Activated naive CD8-positive, alpha-beta T cell treated with anti-CD3 and anti-CD28 coated beads, Interleukin-2, amount 50 U/mL, for 24 hours (primary cell): ENCODE data around the gene MRPL14.

Experiments
- ATAC-seq: fragments of 150-1000 bp; cut with Tn5 transposase; one replicate; pipeline ENCODE4 v1.10.0; 2021
- DNase-seq: peaks from one replicate; pipeline ENCODE4 v3.0.0; 2021
- H3K27ac Mint-ChIP-seq: one replicate; pipeline ENCODE4 v1.8.0; 2021; ENCODE audit warnings: mild to moderate bottlenecking, mixed read lengths
- H3K27me3 Mint-ChIP-seq: one replicate; pipeline ENCODE4 v1.8.0; 2021; ENCODE audit warnings: mixed read lengths
- H3K36me3 Mint-ChIP-seq: one replicate; pipeline ENCODE4 v1.8.0; 2021; ENCODE audit warnings: low read depth, mixed read lengths
- H3K4me1 Mint-ChIP-seq: one replicate; pipeline ENCODE4 v1.8.0; 2021; ENCODE audit warnings: mixed read lengths
- H3K4me3 Mint-ChIP-seq: one replicate; pipeline ENCODE4 v1.8.0; 2021; ENCODE audit warnings: mild to moderate bottlenecking, moderate library complexity, mixed read lengths
- H3K9me3 Mint-ChIP-seq: one replicate; pipeline ENCODE4 v1.8.0; 2021; ENCODE audit warnings: mixed read lengths

The MRPL14 gene

DNA sequence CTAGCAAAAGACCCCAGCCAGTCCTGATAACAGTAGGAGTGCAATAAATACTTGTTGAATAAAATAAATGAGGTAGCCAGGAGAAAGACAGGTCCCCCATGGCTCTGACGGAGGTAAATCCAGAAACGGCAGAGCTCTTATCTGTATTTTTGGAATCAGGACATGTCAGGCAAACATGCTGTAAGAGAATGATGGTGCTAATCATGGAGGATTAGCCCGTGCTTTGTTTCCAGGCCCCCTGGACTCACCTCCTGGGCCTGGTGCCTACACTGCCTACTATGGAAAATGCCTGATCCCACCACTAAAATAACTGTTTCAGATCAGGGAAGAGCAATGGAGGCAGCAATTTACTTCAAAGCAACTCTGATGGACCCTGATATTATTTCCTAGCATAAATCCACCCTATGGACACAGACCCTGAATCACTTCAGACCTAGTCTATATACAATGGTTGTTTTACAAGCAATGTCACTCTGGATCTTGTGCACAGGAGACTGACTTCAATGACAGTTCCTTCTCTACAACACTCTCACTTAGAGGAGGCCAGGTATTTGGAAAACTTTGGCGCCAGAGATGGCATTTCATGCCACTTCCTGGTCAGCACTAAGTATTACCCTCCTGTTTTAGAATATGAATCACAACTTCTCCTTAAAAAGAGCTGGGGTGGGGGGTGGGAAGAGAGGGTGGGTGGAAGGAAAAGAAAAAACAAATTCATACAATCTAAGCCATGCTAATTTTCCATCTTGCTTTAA is 6.4 kb downstream of the MRPL14 start:
- no peak for ATAC-seq
- H3K27me3 Mint-ChIP-seq: no peaks in the 10 kb centered on the region
- H3K4me3 Mint-ChIP-seq: no peak overlapping the region
- H3K4me1 Mint-ChIP-seq: peaks cover 87% of the 10 kb centered on the region
- no peaks in the 10 kb centered on the region for H3K9me3 Mint-ChIP-seq
- H3K36me3 Mint-ChIP-seq: peaks cover 19% of the 10 kb centered on the region
- DNase-seq: no peak
- H3K27ac Mint-ChIP-seq: no peak overlapping the region

DNA sequence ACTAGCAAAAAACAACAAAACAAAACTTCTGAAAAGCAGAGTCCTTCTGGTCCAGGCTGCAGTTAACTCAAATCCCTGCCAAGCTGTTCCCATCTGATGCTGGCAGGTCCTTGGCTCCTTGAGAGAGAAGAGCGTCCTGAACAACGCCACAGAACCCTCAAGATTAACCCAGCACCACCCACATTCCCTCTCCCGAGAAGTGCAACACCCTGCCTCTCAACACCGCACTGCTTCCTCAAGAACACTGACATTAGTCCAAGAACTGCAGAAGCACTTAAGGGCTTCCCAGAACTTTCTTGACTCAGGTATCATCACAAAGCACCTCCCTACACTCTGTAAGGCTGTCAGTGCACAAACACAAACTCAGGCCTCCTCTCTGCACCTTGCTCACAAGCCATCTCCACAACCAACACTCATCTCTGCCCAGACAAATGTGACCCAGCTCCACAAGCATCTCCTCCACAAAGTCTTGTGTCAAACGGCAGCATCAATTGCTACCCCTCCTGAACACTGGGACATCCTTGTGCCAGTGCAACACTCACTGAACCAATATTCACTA is 7.5 kb downstream of the MRPL14 start:
- no peak overlapping the region for H3K4me3 Mint-ChIP-seq
- DNase-seq (no peak), ATAC-seq (no peak)
- no peaks in the 10 kb centered on the region for H3K27me3 Mint-ChIP-seq
- H3K4me1 Mint-ChIP-seq: peaks cover 76% of the 10 kb centered on the region
- no peak overlapping the region for H3K27ac Mint-ChIP-seq
- H3K36me3 Mint-ChIP-seq: peaks cover 13% of the 10 kb centered on the region
- H3K9me3 Mint-ChIP-seq: no peaks in the 10 kb centered on the region

DNA sequence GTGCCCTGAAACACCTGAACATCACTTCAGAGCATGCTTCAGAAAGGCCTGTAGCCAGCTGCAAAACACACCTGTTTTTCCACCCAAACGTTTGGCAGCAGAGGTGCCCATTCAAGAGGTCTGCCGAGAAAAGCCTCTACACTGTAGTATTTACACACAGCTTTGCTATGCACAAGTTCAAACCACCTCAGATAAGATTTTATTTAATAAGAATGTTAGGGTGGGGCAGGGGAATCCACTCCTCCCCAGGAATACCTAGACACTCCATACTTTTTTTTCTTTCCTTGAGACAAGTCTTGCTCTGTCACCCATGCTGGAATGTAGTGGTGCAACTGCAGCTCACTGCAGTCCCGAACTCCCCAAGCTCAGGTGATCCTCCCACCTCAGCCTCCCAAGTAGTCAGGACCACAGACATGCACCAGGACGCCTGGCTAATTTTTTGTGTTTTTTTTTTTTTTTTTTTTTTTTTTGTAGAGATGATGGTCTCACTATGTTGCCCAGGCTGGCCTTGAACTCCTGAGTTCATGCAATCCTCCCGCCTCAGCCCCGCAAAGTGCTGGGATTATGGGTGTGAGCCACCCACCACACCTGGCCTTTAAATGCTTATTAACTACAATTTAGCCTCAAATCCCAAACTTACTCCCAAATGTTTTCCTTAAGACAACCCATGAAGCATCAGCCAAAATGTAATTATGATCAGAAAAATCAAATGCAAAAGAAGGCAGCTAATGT is 9.7 kb downstream of the MRPL14 start:
- no peak for DNase-seq
- Mint-ChIP-seq H3K27me3 (no peaks in the 10 kb centered on the region), H3K36me3 (peaks cover 17% of the 10 kb centered on the region), H3K4me3 (no peak overlapping the region), H3K27ac (no peak overlapping the region), H3K9me3 (no peaks in the 10 kb centered on the region), H3K4me1 (peaks cover 54% of the 10 kb centered on the region)
- no peak for ATAC-seq

DNA sequence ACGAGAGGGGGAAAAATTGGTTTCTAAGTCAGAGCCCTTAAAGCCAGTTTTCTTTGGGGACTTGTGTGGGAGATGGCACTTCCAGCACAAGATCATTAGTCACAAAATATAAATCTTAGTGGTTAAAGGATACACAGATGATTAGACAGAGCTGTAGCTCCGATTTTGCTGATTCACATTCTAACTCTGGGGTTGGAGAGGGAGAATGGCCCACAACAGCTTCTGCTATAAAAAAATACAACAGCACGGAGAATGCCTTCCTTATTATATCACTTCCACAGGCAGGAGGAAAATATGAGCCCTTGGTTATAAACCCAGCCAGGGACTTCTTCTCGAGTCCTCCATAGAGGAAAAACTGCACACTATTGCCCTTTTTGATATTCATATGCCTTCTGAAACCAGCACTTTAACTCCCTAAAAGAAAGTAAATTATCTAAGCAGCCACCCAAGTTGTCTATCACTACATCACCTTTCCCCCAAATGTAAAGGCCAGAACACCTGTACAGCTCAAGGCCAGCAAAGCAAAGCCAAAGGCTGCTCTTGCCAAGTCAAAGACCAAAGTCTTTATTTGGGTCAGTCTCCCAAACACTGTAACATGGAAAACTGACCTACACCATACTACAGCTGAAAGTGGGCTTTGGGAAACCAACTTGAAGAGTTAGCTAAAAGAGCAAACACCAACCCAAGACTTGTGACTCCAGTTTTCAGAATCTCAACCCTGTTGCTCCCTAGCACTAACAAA is 10.4 kb downstream of the MRPL14 start:
- DNase-seq (no peak), ATAC-seq (no peak)
- Mint-ChIP-seq H3K36me3 (peaks cover 23% of the 10 kb centered on the region), H3K9me3 (no peaks in the 10 kb centered on the region), H3K4me1 (peaks cover 48% of the 10 kb centered on the region), H3K4me3 (no peak overlapping the region), H3K27ac (peak overlapping the region; percentile 12), H3K27me3 (no peaks in the 10 kb centered on the region)

DNA sequence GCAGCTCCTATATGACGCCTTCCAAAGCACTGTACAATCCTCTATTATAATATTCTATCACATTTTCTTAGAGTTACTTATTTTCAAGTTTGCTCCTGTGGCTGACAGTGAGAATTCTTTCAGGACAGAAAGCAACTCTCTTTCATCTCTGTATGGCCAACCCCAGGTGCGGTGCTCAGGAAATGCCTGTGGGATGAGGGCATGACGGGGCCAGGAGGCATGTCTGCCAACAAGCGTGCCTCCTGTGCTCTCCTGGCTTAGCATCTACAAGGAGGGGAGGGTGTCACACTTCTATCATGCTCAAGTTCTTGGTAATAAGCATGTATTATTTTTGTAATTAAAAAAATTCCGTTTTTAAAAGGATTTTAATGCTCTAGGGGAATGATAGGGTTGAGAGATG is 11.4 kb downstream of the MRPL14 start:
- no peak overlapping the region for H3K4me3 Mint-ChIP-seq
- no peaks in the 10 kb centered on the region for H3K27me3 Mint-ChIP-seq
- peaks cover 40% of the 10 kb centered on the region for H3K4me1 Mint-ChIP-seq
- no peaks in the 10 kb centered on the region for H3K9me3 Mint-ChIP-seq
- ATAC-seq (no peak), DNase-seq (no peak)
- peaks cover 32% of the 10 kb centered on the region for H3K36me3 Mint-ChIP-seq
- no peak overlapping the region for H3K27ac Mint-ChIP-seq

DNA sequence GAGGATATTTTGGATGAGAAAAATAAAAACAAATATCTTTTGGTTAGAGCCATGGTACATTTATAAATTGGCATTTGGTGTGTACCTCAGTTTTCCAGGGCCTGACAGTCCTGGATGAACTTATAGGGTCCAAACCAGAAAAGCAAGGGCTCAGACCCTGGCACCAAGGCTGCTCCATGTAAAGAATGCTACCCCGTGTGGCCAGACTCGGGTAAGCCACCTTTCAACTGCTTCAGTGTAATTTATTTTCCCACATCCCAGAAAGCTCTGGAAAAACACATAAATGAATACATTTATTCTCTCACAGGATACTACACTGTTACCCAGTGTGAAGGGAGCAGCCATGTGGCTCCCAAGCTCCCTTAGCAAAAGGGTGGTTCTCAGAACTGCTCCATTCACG is 13.8 kb downstream of the MRPL14 start:
- Mint-ChIP-seq H3K27ac (no peak overlapping the region), H3K27me3 (no peaks in the 10 kb centered on the region), H3K4me3 (no peak overlapping the region), H3K4me1 (peaks cover 23% of the 10 kb centered on the region), H3K36me3 (peaks cover 32% of the 10 kb centered on the region), H3K9me3 (no peaks in the 10 kb centered on the region)
- ATAC-seq (no peak), DNase-seq (no peak)

DNA sequence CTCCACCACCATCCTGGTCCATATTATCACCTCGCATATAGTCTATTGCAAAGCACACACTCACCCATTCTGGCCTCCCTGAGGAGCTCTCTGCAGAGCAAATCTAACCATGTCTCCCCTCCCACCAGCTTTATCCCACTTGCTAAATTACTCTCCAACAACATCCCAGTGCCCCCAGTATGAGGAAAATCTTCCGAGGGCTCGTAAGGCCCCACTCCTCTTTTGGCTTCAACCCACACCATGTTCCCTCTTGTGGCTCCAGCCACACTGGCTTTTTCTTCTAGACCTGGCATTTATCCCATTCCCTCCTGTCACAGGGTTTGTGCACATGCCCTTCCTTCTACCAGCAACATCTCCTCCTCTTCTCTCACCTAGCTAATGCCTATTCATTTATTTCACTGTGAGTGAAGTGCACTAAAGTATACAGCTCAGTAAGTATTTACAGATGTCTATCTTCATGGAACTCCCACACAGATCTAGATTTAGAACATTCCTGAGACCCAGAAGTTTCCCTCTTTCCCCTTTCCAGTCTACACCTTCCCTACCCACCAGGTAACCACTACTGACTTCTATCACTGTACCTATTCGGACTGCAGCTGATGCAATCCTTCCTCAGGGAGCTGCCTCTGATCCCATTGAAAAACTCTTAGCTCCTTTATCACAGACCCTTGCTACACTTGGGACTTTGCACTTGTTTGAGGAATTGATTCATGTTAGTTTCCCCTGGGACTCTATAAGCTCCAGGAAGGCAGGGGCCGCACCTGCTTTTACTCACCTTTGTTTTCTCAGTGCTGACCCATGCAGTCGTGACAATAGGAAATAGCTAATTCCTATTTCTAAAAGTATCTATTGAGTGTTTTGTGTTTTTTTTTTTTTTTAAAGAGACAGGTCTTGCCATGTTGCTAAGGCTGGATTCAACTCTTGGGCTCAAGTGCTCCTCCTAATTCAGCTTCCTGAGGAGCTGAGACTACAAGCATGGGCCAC is 15.5 kb downstream of the MRPL14 start:
- ATAC-seq: no peak
- Mint-ChIP-seq H3K36me3 (peaks cover 29% of the 10 kb centered on the region), H3K27me3 (no peaks in the 10 kb centered on the region), H3K9me3 (no peaks in the 10 kb centered on the region), H3K27ac (no peak overlapping the region), H3K4me1 (peaks cover 6% of the 10 kb centered on the region), H3K4me3 (no peak overlapping the region)
- no peak for DNase-seq

DNA sequence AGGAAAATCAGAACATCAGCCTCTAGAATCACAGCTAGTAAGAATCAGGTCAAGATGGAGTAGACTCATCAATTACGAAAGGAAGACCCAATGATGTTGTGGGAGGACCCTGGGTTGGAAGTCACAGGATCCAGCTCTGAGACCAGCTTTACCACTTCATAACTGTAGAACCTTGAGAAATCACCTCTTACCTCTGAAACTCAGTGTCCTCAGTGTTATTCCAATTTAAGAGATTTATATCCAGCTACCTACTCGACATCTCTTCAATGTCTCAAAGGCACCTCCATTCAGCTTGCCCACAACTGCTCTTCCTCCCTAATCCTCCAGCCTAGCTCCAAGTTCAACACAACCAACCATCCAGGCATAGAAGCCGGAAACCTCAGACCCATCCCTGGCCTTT is 16.3 kb downstream of the MRPL14 start:
- H3K27ac Mint-ChIP-seq: no peak overlapping the region
- no peaks in the 10 kb centered on the region for H3K9me3 Mint-ChIP-seq
- H3K4me3 Mint-ChIP-seq: no peak overlapping the region
- peaks cover 29% of the 10 kb centered on the region for H3K36me3 Mint-ChIP-seq
- H3K27me3 Mint-ChIP-seq: no peaks in the 10 kb centered on the region
- no peak for ATAC-seq
- DNase-seq: no peak
- no peaks in the 10 kb centered on the region for H3K4me1 Mint-ChIP-seq

DNA sequence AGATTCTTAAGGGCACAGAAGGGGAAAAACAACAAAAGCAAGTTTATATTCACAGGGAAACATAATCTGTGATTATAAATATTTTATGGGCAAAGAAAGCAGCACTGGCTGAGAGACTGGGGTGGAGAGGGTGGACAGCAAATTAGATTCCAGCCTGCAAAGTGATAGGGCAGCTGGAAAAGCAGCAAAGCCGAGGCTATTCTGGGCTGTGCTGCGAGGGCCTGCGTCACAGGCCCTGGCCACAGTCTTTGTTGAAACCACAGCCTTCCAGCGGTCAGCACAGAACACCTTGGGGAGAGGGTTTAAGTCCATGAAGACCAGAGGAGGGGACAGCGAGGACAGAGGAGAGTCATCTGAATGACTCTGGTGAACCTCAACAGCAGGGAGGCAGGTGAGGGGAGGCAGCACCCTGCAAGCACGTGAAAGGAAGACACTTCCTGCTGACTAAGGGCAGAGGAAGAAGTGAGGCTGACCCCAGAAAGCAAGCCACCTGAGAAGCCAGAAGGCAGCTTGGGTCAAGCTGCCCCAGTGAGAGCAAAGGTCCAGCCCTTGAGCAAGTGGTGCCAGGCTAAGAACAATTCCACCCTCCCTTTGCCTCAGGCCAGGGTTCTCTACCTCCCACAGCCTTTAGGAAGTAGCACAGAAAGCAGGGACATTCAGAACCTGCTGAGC is 17.1 kb downstream of the MRPL14 start:
- no peak for ATAC-seq
- H3K4me1 Mint-ChIP-seq: no peaks in the 10 kb centered on the region
- H3K9me3 Mint-ChIP-seq: no peaks in the 10 kb centered on the region
- H3K27ac Mint-ChIP-seq: no peak overlapping the region
- no peak for DNase-seq
- no peaks in the 10 kb centered on the region for H3K27me3 Mint-ChIP-seq
- no peak overlapping the region for H3K4me3 Mint-ChIP-seq
- H3K36me3 Mint-ChIP-seq: peaks cover 31% of the 10 kb centered on the region

DNA sequence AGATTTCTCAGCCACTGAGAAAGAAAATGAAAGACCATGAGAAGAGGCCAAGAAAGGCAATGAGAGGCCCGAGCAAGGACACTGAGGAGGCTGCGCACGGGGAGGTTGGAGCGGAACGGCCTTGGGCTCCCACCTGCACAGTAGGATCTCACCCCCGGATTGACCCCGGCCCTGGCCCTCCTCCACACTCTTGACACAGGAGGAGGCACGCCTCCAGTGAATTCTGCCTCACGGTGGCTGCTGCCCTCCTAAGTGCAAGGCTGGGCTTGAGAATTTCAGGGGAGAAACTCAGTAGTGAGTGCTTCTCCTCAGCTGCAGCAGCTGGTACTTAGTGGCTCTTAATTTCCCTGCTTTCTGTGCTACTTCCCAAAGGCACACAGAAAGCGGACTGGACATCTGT is 18.0 kb downstream of the MRPL14 start:
- Mint-ChIP-seq H3K9me3 (no peaks in the 10 kb centered on the region), H3K36me3 (peaks cover 32% of the 10 kb centered on the region), H3K27me3 (no peaks in the 10 kb centered on the region), H3K27ac (peak overlapping the region; percentile 0), H3K4me3 (no peak overlapping the region), H3K4me1 (no peaks in the 10 kb centered on the region)
- DNase-seq: no peak
- no peak for ATAC-seq

DNA sequence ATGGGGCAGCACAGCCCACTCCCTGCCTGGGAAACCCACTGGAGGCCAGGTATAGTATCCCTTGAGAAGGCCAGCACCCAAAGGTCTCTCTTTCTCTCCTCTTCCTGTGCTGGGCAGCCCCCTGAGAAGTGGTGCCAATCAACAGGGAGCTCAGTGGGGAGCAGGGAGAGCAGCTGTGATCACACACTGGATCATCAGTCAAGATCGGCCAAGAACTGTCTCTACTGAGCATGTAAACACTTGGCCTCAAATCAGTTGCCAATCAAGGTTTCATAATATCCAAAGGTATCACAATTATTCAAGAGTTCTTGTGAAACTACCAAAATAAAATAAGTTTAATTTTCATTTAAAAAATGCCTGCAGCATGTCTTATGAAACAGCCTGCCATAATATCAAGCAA is 18.8 kb downstream of the MRPL14 start:
- Mint-ChIP-seq H3K4me1 (no peaks in the 10 kb centered on the region), H3K36me3 (peaks cover 30% of the 10 kb centered on the region), H3K27ac (no peak overlapping the region), H3K9me3 (no peaks in the 10 kb centered on the region), H3K4me3 (no peak overlapping the region), H3K27me3 (no peaks in the 10 kb centered on the region)
- ATAC-seq: no peak
- DNase-seq: no peak

DNA sequence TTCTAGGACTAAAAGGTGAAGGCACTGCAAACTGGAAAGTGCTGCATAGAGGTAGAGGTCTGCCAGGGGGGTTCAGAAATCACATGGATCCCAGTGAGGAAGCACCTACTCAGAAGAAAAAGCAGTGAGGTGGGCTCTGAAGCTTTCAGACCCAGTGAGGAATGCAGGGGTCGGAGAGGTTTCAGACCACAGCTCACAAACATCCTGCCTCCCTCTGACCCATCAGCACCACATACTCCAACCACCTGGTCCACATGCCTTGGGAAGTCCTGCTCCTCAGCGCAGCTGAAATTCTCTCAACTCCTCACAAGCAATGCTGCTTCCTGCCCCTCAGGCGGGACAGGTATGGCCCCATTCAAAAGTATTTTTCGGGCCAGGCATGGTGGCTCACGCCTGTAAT is 20.2 kb downstream of the MRPL14 start:
- no peak overlapping the region for H3K27ac Mint-ChIP-seq
- no peak for DNase-seq
- H3K36me3 Mint-ChIP-seq: peaks cover 21% of the 10 kb centered on the region

DNA sequence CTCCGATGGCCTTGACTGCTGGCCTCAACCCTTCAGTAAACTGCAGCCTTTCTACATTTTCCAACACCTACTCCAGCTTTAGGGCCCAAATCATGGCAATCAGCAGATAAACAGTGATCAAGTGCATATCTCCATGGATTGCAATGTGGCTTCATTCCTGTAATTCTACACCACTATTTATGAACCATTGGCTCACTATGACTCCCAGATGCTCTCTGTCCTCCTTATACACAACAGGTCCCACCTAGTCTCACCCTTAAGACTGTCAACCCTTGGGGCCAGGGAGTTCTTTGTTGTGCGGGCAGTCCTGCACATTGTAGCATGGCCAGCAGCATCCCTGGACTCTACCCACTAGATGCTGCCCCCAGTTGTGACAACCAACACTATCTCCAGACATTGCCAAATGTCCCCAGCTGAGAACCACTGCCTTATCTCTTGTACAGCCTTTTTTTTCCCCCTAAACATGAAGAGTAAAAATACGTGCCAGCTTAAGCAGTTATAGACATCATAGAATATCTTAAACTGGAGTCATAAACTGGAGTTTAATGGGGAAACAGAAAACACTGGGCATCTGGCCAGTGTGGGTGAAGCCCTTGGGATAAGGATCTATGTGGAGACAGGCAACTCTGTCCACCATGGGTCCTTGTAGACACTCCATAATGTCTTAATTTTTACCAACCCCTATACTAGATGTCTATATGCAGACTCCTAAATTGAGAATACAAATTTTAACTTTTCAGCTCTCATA is 21.1 kb downstream of the MRPL14 start:
- Mint-ChIP-seq H3K4me1 (no peaks in the 10 kb centered on the region), H3K27ac (no peak overlapping the region)

More for the DNA sequence above, 20.2 kb downstream of the MRPL14 start:
- Mint-ChIP-seq H3K9me3 (no peaks in the 10 kb centered on the region), H3K4me1 (no peaks in the 10 kb centered on the region), H3K27me3 (no peaks in the 10 kb centered on the region), H3K4me3 (no peak overlapping the region)
- no peak for ATAC-seq

More for the DNA sequence above, 21.1 kb downstream of the MRPL14 start:
- DNase-seq (no peak), ATAC-seq (no peak)
- Mint-ChIP-seq H3K27me3 (no peaks in the 10 kb centered on the region), H3K36me3 (peaks cover 13% of the 10 kb centered on the region), H3K9me3 (no peaks in the 10 kb centered on the region), H3K4me3 (no peak overlapping the region)
